Measurements from ENCODE around the gene GPR12. TPM values are rescaled to one million over a fixed set of nuclear protein-coding genes. Genes with fewer than 3 reads are reported as not detected.
A peak's percentile ranks its signal among the peaks of the same experiment; 100 is the strongest.

The GPR12 gene
- total RNA-seq, 2 experiments from 2014 or later: not detected

GRCh38 chr13:26721251-26722121, 39.1 kb downstream of the GPR12 start:
- no peak for TF ChIP-seq CTCF (IDR thresholded peaks at IDR 0.05)
- Mint-ChIP-seq H3K4me3 (peak overlapping the region; percentile 66), H3K36me3 (ENCODE audit: low read depth) (no peaks in the 10 kb centered on the region), H3K27me3 (no peaks in the 10 kb centered on the region), H3K27ac (peak overlapping the region; percentile 88), H3K4me1 (ENCODE audit: low read depth) (peaks cover 27% of the 10 kb centered on the region), H3K9me3 (no peaks in the 10 kb centered on the region)
- peak; percentile 71 for DNase-seq
- intact Hi-C loops (cut with micrococcal nuclease): no loop called here
- ChIA-PET POLR2A (interaction anchor here (0.5 to 2.1 kb wide), 3 partner anchors 216 to 657 kb away, joined by 3 to 10 read pairs (median 3); no protein-coding TSS in a partner anchor), CTCF (interaction anchor here (0.9 to 5.8 kb wide), 6 partner anchors 9 to 210 kb away, joined by 3 to 26 read pairs (median 6); no protein-coding TSS in a partner anchor)
- peak; percentile 90 for ATAC-seq

GRCh38 chr13:26719356-26719945, 41.1 kb downstream of the GPR12 start:
- H3K9me3 Mint-ChIP-seq: no peaks in the 10 kb centered on the region
- H3K4me1 Mint-ChIP-seq (ENCODE audit: low read depth): peaks cover 27% of the 10 kb centered on the region
- H3K27ac Mint-ChIP-seq: no peak overlapping the region
- no peaks in the 10 kb centered on the region for H3K36me3 Mint-ChIP-seq (ENCODE audit: low read depth)
- no peaks in the 10 kb centered on the region for H3K27me3 Mint-ChIP-seq
- intact Hi-C loops (cut with micrococcal nuclease): no loop called here
- no peak for DNase-seq
- ATAC-seq: no peak
- TF ChIP-seq CTCF (IDR thresholded peaks at IDR 0.05): no peak
- POLR2A ChIA-PET: interaction anchor here (2.1 kb wide), 1 partner anchor 533 kb away, joined by 10 read pairs; no protein-coding TSS in a partner anchor
- no peak overlapping the region for H3K4me3 Mint-ChIP-seq
- CTCF ChIA-PET: interaction anchor here (0.8 to 5.8 kb wide), 8 partner anchors 12 to 534 kb away, joined by 3 to 26 read pairs (median 4); no protein-coding TSS in a partner anchor

- no peak overlapping the region for H3K4me3 Mint-ChIP-seq
- CTCF ChIA-PET: interaction anchor here (1.1 to 5.8 kb wide), 5 partner anchors 12 to 212 kb away, joined by 4 to 26 read pairs (median 6); no protein-coding TSS in a partner anchor
- no peak overlapping the region for H3K27ac Mint-ChIP-seq
Observed at GRCh38 chr13:26718872-26719271, 41.7 kb downstream of the GPR12 start.

GRCh38 chr13:26718146-26718545, 42.4 kb downstream of the GPR12 start:
- intact Hi-C loops (cut with micrococcal nuclease): no loop called here
- ATAC-seq (no peak), DNase-seq (no peak)
- no peak overlapping the region for H3K27ac Mint-ChIP-seq
- H3K27me3 Mint-ChIP-seq: no peaks in the 10 kb centered on the region
- CTCF ChIA-PET: interaction anchor here (1.4 to 5.8 kb wide), 3 partner anchors 11 to 213 kb away, joined by 5 to 26 read pairs (median 6); no protein-coding TSS in a partner anchor
- H3K9me3 Mint-ChIP-seq: no peaks in the 10 kb centered on the region
- no peak for TF ChIP-seq CTCF (IDR thresholded peaks at IDR 0.05)
- no peaks in the 10 kb centered on the region for H3K36me3 Mint-ChIP-seq (ENCODE audit: low read depth)
- no peak overlapping the region for H3K4me3 Mint-ChIP-seq
- POLR2A ChIA-PET: no interaction called here
- H3K4me1 Mint-ChIP-seq (ENCODE audit: low read depth): peaks cover 27% of the 10 kb centered on the region

More at GRCh38 chr13:26718872-26719271, 41.7 kb downstream of the GPR12 start:
- H3K27me3 Mint-ChIP-seq: no peaks in the 10 kb centered on the region
- H3K9me3 Mint-ChIP-seq: no peaks in the 10 kb centered on the region
- H3K4me1 Mint-ChIP-seq (ENCODE audit: low read depth): peaks cover 27% of the 10 kb centered on the region
- POLR2A ChIA-PET: interaction anchor here (0.7 kb wide), 1 partner anchor 131 kb away, joined by 3 read pairs; no protein-coding TSS in a partner anchor
- no peaks in the 10 kb centered on the region for H3K36me3 Mint-ChIP-seq (ENCODE audit: low read depth)
- ATAC-seq: no peak
- DNase-seq: no peak
- TF ChIP-seq CTCF (IDR thresholded peaks at IDR 0.05): no peak
- intact Hi-C loops (cut with micrococcal nuclease): no loop called here
